Skin of body (tissue), 2 donors: ENCODE measurements around the gene STARD13. TPM values are rescaled to one million over a fixed set of nuclear protein-coding genes. Genes with fewer than 3 reads are reported as not detected.

Source experiments
- DNase-seq: peaks from one replicate; lab custom pipeline; 2025; lab: John Stamatoyannopoulos, UW
- total RNA-seq: library from RNA; depleted of rRNA; stranded (reverse); fragments of >200 nt; gene quantifications from one replicate; pipeline ENCODE4 v1.2.3, GENCODE V29; 2014

Gene STARD13, protein sequence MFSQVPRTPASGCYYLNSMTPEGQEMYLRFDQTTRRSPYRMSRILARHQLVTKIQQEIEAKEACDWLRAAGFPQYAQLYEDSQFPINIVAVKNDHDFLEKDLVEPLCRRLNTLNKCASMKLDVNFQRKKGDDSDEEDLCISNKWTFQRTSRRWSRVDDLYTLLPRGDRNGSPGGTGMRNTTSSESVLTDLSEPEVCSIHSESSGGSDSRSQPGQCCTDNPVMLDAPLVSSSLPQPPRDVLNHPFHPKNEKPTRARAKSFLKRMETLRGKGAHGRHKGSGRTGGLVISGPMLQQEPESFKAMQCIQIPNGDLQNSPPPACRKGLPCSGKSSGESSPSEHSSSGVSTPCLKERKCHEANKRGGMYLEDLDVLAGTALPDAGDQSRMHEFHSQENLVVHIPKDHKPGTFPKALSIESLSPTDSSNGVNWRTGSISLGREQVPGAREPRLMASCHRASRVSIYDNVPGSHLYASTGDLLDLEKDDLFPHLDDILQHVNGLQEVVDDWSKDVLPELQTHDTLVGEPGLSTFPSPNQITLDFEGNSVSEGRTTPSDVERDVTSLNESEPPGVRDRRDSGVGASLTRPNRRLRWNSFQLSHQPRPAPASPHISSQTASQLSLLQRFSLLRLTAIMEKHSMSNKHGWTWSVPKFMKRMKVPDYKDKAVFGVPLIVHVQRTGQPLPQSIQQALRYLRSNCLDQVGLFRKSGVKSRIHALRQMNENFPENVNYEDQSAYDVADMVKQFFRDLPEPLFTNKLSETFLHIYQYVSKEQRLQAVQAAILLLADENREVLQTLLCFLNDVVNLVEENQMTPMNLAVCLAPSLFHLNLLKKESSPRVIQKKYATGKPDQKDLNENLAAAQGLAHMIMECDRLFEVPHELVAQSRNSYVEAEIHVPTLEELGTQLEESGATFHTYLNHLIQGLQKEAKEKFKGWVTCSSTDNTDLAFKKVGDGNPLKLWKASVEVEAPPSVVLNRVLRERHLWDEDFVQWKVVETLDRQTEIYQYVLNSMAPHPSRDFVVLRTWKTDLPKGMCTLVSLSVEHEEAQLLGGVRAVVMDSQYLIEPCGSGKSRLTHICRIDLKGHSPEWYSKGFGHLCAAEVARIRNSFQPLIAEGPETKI
- 38.7 TPM for total RNA-seq

DNA sequence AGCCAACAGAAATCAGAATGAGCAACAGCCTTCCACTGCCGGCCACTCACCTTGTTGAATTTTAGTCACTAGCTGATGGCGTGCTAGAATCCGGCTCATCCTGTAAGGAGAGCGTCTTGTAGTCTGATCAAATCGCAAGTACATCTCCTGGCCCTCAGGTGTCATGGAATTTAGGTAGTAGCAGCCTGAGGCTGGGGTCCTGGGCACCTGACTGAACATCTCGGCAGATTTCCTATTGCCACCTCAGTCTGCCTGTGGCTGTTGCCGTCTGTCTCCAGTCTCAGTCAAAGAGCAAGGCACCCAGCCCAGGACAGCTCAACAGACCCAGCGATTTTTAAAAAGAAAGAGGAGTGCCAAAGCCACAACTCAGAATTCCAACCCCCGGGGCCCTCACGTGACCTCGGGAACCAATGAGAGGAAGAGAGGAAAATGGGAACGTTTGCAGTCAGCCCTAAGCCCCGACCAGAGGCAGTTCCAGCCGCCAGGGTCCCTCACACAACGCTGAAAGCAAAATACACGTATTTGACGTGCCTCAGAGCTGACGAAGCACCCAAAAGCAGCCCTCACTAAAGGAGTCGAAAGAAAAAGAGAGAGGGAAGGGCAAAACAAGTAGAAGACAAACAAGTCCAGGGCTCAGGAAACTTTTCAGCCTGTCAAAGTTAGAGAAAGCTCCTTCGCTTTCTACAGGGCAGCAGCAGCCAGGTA lies at the start of gene STARD13:
Gene STARD13, minus strand, starts transcription at position 336 of the 705 bp plus-strand sequence. Its CDS starts 117 bp downstream, at position 219.
- DNase-seq: peak; percentile 96

DNA sequence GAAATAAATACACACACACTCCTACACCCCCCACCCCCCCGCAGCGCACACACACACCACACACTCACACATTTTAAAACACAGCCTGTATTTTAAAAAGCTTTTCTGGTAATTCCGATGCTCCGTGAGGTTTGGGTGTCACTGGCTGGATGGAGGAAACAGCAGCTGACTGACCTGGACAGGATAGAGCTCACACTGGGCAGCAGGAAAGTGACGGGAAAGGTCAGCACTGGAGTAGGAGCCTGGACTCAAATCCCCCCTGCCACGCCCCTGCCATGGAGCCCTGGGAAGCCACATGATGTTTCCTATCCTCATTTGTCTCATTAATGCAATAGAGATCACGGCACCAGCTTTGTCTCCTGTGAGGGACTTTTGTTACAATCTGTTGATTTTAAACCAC lies 49.3 kb upstream of the STARD13 start:
- no peak for DNase-seq

DNA sequence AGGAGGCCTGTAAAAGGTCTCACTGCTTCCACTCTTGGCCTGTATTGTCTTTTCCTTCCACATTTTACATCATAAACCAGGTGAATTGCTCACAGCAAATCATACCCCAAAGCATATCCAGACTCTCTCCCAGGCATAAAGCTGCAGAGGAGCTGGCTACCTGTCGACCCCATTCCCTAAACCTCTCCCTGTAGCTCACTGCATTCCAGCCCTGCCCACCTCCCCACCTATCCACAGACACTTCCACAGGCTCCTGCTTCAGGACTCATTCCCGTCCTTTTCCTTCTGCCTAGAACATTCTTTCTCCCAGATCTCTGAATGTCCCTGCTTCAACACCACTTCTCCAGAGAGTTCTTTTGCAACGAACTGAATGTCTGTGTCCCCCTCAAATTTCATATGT lies 46.4 kb upstream of the STARD13 start:
- no peak for DNase-seq

DNA sequence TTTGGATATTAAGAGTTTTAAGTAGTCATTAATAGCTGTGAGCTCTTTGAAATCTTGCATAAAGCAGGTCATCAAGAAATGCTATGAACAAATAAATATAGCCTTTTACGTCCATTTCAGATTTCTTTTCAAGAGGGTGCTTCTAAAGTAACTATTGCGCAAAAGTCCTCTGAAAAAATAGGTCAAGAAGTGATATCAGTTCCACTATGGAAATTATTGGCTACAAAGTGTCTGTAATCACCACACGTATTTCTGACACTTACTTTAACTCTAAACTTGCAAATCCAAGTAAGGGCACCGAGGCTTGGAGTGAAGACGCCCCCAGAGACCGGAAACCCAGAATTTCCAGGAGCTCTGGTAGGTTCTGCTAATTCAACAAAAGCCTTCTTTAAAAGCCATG lies 44.9 kb upstream of the STARD13 start:
- DNase-seq: no peak

DNA sequence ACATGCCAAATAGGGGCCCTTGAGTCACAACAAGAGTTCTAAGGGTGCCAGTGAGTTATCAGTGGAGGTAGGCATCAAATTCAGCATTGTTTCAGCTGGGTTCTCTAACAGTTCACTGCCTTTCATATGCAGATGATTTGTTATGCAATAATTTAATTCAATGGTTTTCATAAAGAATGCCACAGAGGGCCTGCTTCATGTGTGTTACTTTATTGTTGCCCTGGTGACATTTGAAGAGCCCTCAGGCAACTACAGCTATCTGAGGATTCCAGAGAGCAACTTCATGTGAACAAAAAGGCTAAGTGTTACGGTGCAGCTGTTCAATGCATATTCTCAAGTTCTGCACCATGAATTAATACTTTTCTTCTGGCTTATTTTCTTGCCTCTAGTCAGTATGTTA lies 43.1 kb upstream of the STARD13 start:
- DNase-seq: peak; percentile 52

DNA sequence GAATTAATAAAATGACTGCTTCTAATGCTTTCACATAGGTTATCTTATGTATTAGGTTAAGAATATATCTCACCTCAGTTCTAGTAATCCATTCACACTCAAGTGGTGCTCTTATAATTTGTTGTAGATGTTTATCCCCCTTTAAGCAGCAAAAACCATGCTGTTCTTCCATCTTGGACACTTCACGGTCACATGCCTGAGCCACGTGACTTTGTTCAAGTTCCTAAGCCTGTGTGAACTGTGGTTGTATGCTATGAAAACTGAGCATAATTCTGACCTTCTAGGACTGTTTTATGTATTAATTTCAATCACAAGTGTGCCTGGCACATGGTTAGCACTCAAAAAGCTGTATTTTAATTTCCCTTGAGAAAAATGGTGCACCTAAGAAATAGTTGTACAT lies 41.2 kb upstream of the STARD13 start:
- DNase-seq: no peak

DNA sequence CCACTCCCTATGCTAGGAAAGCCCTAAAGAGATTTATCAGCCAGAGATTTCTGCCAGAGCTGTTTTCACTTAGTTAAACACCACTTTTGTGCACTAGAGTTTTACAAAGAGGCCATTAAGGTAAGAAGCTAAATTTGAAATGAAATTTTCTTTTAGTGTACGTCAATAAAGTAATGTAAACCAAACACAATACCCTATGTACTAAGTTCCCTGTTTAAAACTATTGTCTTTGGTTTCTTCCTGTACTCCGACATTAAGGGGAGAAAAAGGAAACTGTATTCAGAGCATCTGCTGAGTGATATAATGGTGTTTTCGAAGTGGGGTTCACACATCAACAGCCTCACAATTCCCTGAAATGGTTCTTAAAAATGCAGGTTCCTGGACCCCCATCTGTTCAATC lies 40.7 kb upstream of the STARD13 start:
- DNase-seq: no peak

DNA sequence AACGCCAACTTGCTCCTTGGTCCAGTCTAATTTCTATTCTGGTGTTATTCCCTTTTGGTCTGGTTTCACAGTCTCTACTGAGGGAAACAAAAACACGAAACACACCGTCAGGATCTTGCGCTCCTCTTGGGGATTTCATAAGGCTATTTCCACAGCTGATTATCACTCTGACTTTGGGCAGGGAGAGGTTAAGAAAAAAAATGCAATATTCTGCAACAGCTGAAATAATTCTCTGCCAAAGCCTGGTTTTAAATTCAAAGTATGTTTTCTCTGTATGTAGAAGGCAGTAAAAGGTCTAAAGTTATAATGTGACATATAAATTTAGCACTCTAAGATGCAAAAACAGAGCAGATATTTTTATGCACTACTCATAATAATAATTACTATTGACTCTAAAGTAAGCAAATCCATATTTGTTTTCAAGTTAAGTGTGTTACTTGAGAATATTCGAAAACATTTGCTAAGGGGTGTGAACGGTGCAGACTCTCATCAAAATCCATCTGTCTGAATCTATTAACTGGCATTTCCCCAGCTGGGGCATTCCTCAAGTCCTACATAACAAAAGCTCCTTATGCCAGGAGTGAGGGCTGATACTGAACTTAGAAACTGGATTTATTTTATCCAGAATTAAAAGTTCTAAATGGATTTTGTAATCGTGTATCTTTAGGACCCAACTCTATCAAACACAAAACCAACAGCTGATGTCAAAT lies 38.4 kb upstream of the STARD13 start:
- DNase-seq: peak; percentile 68

DNA sequence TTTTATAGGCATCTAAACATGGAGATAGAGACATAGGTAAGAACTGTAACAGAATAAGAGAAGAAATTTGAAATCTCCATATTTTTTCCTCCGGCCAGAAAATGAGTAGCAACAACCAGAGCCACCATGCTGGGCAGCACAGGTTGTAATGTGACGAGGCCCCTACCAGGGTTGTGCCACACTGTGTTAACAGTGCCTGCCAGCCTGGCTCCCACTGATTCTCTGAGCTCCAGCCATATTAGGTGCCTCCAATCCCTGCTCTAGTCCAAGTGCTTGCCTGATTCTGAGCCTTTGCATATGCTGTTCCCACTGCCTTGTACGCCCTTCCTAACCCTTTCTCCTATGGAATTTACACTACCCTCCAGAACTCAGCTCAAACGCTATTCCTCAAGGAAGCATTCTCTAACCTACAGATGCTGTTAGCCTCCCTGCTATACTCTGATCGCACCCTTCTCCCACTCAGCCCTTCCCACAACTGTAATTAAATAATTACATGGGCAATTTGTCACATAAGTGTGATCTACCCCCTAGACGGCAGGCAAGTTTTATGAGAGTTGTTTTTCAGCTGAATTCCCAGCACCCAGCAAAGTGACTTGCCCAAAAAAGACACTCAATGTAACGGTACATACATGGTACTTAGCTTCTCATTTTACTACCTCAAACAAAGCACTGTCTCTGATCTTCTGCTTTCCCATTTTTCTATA lies 37.6 kb upstream of the STARD13 start:
- no peak for DNase-seq

DNA sequence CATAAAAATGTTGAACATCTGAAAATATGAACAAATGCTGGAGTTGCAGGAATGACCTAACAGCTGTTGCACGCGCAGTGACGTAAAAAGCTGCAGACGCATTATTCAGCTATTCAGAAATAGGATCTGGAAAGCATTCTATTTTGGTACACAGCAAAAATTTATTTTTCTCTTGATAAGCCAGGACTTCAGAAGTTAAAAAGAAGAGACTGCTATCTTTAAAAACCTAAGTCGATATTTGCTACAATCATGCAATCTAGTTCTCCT lies 36.9 kb upstream of the STARD13 start:
- DNase-seq: no peak

DNA sequence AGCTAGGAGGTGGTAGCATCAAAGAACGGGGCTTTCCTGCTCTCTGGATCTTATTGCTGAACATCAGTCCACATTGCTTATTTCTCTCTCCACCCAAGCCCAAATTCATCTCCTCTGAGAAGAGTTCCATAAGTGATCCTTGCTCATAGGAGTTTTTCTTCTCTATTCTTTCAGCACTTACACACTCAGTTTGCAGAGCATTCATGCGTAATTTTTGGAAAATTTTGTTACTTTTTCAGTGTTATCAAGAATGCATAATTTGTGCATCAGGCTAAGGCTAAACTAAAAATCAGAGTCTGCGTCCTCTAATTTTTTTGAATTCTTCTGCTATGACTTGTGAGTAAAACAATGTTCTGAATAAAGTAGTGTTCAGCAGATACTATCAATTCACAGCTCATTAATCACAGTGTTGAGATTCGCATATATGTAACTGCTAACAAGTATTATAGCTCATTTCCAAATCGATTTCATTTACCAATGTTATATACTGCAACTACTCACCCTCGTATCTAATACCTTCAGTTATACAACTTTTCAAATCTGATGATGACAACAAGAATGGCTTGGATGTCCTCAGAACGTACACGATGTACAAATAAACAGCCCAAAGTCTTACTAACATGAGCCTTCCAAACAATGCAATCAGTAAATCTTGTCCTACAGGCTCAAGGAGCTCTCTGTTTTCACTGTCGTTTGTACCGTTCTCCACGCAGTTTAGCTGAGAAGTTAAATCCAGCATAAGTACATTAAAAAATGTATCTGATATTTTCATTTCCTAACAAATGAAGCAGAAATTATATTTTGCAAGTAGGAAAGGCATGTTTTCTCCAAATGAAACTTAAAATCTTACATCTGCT lies 36.4 kb upstream of the STARD13 start:
- DNase-seq: peak; percentile 56

DNA sequence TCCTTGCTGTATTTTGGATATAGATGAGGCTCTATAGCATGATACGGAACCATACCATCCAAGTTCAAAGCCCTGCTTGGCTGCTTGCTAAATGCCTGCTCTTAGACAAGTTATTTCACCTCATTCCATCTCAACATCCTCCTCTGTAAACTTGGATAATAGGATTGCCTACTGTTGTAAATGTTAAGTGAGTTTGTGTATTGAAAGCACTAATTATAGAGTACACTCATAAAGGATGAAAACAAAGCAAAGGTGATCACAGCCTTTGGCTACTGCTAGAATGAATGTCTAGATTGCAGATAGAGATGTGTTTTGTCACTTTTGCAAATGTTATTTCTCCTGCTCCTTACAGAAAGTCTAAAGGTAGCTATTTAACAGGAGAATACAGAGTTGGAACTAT lies 34.3 kb upstream of the STARD13 start:
- DNase-seq: no peak

DNA sequence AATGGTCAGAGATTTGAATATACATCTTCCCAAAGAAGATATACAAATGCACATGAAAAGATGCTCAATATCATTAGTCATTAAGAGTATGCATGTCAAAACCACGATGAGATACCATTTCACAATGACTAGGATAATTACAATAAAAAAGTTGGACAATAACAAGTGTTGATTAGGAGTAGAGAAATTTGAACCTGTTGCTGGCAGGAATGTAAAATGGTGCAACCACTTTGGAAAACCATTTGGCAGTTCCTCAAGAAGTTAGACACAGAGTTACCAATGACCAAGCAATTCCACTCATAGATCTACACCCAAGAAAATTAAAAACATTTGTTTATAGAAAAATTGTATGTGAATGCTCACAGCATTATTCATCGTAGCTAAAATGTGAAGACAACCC lies 33.2 kb upstream of the STARD13 start:
- DNase-seq: no peak

DNA sequence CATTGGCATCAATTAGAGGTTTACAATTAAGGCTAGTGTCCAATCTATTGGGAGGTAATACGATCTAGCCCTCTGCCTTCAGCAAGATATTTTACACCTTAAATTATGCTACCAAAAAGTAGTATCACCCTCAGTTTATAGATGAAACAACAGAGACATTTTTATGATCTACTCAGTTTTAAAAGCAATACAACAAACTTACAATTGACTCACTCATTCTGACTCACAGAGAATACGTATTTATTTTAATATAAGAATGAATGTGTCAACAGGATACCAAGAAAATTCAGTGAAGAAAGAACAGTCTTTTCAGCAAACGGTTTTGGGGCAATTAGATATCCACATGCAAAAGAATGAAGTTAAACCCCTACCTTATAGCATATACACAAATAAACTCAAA lies 32.5 kb upstream of the STARD13 start:
- no peak for DNase-seq

DNA sequence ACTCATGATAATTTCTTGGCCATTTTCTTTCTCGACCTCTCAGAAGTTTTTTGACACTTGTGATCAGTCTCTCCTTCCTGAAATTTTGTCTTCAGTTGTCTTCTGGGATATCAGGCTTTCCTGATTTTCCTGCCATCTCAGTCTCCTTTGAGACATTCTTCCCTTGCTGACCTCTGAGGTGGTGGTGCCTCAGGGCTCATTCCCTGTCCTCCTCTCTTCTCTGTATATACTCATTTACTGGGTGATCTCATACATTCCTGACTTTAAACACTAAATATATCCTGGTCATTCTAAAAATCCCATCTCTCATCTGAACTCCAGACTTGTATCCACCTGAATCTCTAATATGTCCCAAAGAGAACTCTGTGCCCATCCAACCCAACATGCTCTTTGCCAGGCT lies 31.3 kb upstream of the STARD13 start:
- no peak for DNase-seq

DNA sequence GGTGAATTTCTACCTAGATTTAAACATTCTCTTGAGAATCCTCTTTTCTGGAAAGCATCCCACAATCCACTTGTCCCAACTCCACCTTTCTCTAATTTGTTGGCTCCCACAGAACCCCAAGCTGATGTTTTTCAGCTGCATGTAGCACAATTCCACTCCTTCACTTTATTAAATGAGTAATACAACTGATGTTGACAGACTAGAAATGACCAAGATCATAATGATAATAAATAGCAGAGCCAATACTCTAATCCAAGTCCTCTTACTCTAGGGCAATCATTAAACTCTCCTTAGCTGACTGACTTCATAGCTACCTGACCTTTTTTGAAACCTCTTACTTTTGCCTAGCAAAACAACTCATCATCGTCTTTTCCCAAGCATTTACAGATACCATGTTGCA lies 27.9 kb upstream of the STARD13 start:
- DNase-seq: no peak

DNA sequence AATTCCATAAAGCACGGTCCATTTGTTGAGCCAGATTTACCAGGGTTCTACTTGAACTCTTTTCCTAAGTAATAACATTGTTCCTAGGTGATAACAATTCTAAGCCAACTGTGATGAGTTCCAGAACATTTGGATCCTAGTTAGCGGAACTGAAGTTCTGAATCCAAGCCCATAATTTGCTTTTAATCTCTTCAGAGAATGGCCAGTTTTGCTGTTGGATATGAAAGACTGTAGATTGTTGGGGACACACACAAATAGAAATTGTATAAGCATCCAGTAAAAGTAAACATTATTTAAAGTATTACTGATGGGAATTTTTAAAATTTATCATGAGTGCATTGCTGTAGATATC lies 27.3 kb upstream of the STARD13 start:
- DNase-seq: no peak

DNA sequence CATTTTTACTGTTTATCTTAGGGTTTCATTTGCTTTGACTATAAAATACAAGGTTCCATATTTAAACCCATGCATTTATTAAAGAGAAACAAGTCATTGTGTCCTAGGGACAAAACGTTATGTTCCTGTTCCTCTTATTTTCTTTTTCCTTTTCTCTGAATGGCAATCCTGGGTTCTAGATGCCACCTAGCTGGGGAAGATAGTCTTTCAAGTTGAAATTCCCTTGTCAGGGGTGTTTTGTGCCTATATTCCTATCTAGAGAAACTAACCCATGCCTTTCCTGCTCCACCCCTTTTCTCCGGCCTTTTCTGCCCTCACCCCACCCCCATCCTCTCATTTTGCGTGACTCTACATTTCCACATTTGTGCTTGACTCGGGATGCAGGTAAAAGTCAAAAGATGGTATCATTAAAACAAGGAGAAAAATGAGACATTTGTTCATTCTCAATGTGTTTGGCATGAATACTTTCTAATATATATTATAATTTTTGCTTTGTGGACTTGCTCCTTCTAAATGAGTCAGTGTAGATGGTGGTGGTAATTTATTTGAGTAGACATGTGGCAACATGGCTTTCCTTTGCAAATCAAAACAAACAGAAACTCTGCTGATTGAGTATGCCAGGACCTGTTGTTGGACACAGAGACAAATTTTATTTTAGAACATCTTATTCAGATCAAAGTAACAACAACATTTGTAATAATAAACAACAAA lies 26.8 kb upstream of the STARD13 start:
- peak; percentile 7 for DNase-seq

DNA sequence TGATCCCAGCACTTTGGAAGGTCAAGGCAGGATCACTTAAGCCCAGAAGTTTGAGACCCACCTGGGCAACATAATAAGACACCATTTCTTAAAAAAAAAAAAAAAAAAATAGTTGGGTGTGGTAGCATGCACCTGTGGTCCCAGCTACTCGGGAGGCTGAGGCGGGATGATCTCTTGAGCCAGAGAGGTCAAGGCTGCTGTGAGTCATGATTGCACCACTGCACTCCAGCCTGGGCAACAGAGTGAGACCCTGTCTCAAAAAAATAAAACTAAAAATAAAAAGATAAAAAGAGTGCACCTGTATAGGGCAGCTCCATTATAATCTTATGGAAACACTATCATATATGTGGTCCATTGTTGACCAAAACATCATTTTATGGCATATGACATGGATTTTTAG lies 25.5 kb upstream of the STARD13 start:
- DNase-seq: no peak
